Gastroesophageal sphincter (tissue), 3 donors: ENCODE measurements around the gene E2F7.

Experiments
- EP300 ChIP-seq: sonication (generic); formaldehyde crosslinking; IDR thresholded peaks from one replicate; pipeline ENCODE4 v1.6.1; 2017; ENCODE audit warnings: antibody characterized with exemption, mild to moderate bottlenecking
- POLR2A ChIP-seq, 2 donors: fragments of 450-650 bp; IDR thresholded peaks; one replicate each; pipeline ENCODE4 v1.6.1; 2017; ENCODE audit warnings: antibody characterized with exemption in 2 of 2, mild to moderate bottlenecking in 2 of 2, moderate library complexity in 1 of 2
- POLR2AphosphoS5 ChIP-seq: sonication (generic); formaldehyde crosslinking; IDR thresholded peaks from one replicate; pipeline ENCODE4 v1.6.1; 2017; ENCODE audit warnings: antibody characterized with exemption
- TF ChIP-seq, protein P1 (sequence below), 4 experiments: fragments of 200-600 bp in 2 of 4; fragments of 450-650 bp in 2 of 4; sonication (generic) in 1 of 4; IDR thresholded peaks; one replicate each; pipeline ENCODE4 v1.5.1; 2017 to 2019; ENCODE audit warnings: antibody characterized with exemption in 4 of 4, mild to moderate bottlenecking in 2 of 4, moderate library complexity in 2 of 4

DNA sequence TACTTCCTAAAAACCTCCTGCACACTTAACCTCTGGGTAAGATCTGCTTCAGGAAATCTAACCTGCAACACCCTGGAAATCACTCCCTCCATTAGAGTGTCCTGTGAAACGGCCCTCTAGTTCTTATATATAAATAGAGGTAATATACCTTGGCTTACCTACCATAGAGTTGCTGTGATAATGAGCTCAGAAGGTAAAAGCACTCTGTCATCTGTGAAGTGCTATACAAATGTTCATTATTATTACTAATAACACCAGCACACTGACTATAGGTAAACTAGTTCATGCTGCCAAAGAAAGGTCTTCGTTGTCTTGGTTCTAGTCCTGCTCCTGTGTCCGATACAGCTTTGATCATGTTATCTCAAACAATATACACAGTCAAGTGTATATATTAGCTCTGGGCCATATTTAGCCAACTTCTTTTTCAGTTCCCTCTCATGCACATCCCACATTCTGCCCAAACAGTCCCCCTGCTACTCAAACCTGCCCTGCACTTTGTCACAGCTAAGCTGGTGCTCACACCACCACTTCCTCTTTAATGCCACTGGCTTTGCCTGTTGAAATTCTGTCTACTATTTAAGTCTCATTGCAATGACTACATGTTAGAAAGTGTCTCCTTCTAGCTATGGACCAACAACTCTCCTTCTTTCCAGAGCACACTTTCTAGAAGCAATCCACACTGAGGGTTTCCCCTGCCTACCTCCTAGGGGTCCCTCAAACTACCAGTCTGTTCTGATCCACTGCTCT lies 5.1 kb downstream of the E2F7 start:
- TF ChIP-seq POLR2AphosphoS5 (no peak), EP300 (no peak), POLR2A (IDR thresholded peaks at IDR 0.05) (no peak)
- TF ChIP-seq, protein P1, sequence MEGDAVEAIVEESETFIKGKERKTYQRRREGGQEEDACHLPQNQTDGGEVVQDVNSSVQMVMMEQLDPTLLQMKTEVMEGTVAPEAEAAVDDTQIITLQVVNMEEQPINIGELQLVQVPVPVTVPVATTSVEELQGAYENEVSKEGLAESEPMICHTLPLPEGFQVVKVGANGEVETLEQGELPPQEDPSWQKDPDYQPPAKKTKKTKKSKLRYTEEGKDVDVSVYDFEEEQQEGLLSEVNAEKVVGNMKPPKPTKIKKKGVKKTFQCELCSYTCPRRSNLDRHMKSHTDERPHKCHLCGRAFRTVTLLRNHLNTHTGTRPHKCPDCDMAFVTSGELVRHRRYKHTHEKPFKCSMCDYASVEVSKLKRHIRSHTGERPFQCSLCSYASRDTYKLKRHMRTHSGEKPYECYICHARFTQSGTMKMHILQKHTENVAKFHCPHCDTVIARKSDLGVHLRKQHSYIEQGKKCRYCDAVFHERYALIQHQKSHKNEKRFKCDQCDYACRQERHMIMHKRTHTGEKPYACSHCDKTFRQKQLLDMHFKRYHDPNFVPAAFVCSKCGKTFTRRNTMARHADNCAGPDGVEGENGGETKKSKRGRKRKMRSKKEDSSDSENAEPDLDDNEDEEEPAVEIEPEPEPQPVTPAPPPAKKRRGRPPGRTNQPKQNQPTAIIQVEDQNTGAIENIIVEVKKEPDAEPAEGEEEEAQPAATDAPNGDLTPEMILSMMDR (IDR thresholded peaks at IDR 0.05) = no peak
